PC-9 (cell line): Measurements from ENCODE around the gene MESP2.

Source experiments
- EZH2 ChIP-seq: fragments of 200-600 bp; sonication (generic); IDR thresholded peaks from 2 replicates; pipeline ENCODE4 v1.8.0; 2017; ENCODE audit warnings: antibody characterized with exemption, low read depth
- TF ChIP-seq, protein P1 (sequence below): fragments of 200-600 bp; sonication (generic); conservative IDR thresholded peaks from 2 replicates; pipeline ENCODE4 v1.6.1; 2017; ENCODE audit warnings: mixed run types, antibody characterized with exemption, mild to moderate bottlenecking, moderate library complexity

DNA sequence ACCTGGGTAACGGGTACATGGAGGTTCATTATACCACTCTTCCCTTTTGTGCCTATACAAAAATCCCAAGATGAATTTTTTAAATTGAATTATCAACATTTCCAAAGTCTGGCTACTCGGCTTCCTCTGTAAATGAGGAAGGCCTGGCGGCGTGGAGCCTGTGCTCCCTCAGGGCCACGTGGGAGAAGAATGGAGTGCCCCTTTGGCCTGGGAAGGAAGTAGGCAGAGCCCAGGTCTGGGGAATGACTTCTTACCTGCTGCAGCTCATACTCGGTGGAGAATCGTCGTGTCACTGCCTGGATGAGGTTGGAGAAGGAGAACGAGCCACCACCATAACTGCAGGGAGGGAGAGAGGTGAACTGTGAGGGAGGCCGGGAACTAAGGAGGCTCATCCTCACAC lies 14.1 kb downstream of the MESP2 start:
- TF ChIP-seq, protein P1, sequence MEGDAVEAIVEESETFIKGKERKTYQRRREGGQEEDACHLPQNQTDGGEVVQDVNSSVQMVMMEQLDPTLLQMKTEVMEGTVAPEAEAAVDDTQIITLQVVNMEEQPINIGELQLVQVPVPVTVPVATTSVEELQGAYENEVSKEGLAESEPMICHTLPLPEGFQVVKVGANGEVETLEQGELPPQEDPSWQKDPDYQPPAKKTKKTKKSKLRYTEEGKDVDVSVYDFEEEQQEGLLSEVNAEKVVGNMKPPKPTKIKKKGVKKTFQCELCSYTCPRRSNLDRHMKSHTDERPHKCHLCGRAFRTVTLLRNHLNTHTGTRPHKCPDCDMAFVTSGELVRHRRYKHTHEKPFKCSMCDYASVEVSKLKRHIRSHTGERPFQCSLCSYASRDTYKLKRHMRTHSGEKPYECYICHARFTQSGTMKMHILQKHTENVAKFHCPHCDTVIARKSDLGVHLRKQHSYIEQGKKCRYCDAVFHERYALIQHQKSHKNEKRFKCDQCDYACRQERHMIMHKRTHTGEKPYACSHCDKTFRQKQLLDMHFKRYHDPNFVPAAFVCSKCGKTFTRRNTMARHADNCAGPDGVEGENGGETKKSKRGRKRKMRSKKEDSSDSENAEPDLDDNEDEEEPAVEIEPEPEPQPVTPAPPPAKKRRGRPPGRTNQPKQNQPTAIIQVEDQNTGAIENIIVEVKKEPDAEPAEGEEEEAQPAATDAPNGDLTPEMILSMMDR: no peak
- TF ChIP-seq EZH2: no peak
